ENCODE measurements around the gene CDH4. TPM values are rescaled to one million over a fixed set of nuclear protein-coding genes. Genes with fewer than 3 reads are reported as not detected.

Gene CDH4
- total RNA-seq, 6 experiments from 2014 or later, result 5.8 to 12.8 (median 10.9) TPM

DNA sequence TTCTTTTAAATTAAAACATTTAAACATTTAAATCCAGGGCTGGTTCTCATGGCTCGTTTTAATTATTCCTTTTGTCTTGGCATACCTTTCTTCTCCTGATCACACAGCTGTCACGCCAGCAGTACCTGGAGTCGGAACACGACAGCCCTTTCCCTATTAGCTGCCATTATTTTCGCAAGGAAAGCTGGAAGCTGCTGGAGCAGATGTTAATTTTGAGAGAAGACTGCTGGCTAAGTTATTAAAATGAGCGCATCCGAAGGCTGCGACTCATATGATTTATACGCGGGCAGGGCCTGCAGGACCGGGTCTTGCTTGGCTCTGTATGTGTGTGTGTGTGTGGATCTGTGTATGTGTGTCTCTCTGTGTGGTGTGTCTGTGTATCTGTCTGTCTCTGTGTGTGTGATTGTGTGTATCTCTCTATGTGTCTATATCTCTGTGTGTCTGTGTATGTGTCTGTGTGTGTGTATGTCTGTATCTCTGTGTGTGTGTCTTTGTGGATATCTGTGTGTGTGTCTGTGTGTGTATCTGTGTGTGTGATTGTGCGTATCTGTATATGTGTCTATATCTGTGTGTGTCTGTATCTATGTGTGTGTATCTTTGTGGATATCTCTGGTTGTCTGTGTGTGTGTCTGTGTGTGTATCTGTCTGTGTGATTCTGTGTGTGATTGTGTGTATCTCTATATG, 191.5 kb downstream of the CDH4 start:
- H3K27ac Mint-ChIP-seq, result no peak overlapping the region
- H3K4me3 Mint-ChIP-seq, result no peak overlapping the region
- peaks cover 5% of the 10 kb centered on the region; the same call in 1 of the 2 replicates for H3K4me1 Mint-ChIP-seq (ENCODE audit: low read depth)
- no peaks in the 10 kb centered on the region; the same call in 1 of the 2 replicates for H3K36me3 Mint-ChIP-seq (ENCODE audit: low read depth)
- TF ChIP-seq CTCF (IDR thresholded peaks at IDR 0.05), result no peak
- no peaks in the 10 kb centered on the region for H3K27me3 Mint-ChIP-seq (ENCODE audit: insufficient read depth)
- no peak for DNase-seq
- peaks cover 4% of the 10 kb centered on the region; the same call in 1 of the 2 replicates for H3K9me3 Mint-ChIP-seq

- peaks cover 5% of the 10 kb centered on the region; the same call in 1 of the 2 replicates for H3K4me1 Mint-ChIP-seq (ENCODE audit: low read depth)
- H3K9me3 Mint-ChIP-seq, result peaks cover 4% of the 10 kb centered on the region; the same call in 1 of the 2 replicates
- no peak overlapping the region for H3K4me3 Mint-ChIP-seq
- DNase-seq, result no peak
- no peaks in the 10 kb centered on the region; the same call in 1 of the 2 replicates for H3K36me3 Mint-ChIP-seq (ENCODE audit: low read depth)
- no peak for TF ChIP-seq CTCF (IDR thresholded peaks at IDR 0.05)
- no peaks in the 10 kb centered on the region for H3K27me3 Mint-ChIP-seq (ENCODE audit: insufficient read depth)
- no peak overlapping the region for H3K27ac Mint-ChIP-seq
Observed at GRCh38 chr20:61444637-61445036, 192.6 kb downstream of the CDH4 start.

- Mint-ChIP-seq H3K4me3 (no peak overlapping the region), H3K27me3 (ENCODE audit: insufficient read depth) (no peaks in the 10 kb centered on the region), H3K4me1 (ENCODE audit: low read depth) (peaks cover 5% of the 10 kb centered on the region; the same call in 1 of the 2 replicates), H3K27ac (no peak overlapping the region), H3K9me3 (peaks cover 4% of the 10 kb centered on the region; the same call in 1 of the 2 replicates), H3K36me3 (ENCODE audit: low read depth) (no peaks in the 10 kb centered on the region; the same call in 1 of the 2 replicates)
- no peak for DNase-seq
- TF ChIP-seq CTCF (IDR thresholded peaks at IDR 0.05), result no peak
Observed at GRCh38 chr20:61445138-61445537, 193.1 kb downstream of the CDH4 start.

- no peak overlapping the region for H3K27ac Mint-ChIP-seq
- no peak for TF ChIP-seq CTCF (IDR thresholded peaks at IDR 0.05)
- no peaks in the 10 kb centered on the region; the same call in 1 of the 2 replicates for H3K36me3 Mint-ChIP-seq (ENCODE audit: low read depth)
- no peaks in the 10 kb centered on the region for H3K27me3 Mint-ChIP-seq (ENCODE audit: insufficient read depth)
- peaks cover 4% of the 10 kb centered on the region; the same call in 1 of the 2 replicates for H3K9me3 Mint-ChIP-seq
- H3K4me3 Mint-ChIP-seq, result no peak overlapping the region
- no peak for DNase-seq
- H3K4me1 Mint-ChIP-seq (ENCODE audit: low read depth), result peaks cover 5% of the 10 kb centered on the region; the same call in 1 of the 2 replicates
Observed at GRCh38 chr20:61445741-61446140, 193.7 kb downstream of the CDH4 start.

GRCh38 chr20:61447952-61448351, 195.9 kb downstream of the CDH4 start:
- Mint-ChIP-seq H3K27me3 (ENCODE audit: insufficient read depth) (no peaks in the 10 kb centered on the region), H3K9me3 (peaks cover 4% of the 10 kb centered on the region; the same call in 1 of the 2 replicates), H3K4me3 (no peak overlapping the region), H3K27ac (no peak overlapping the region), H3K36me3 (ENCODE audit: low read depth) (no peaks in the 10 kb centered on the region; the same call in 1 of the 2 replicates), H3K4me1 (ENCODE audit: low read depth) (no peaks in the 10 kb centered on the region)
- no peak for DNase-seq
- no peak for TF ChIP-seq CTCF (IDR thresholded peaks at IDR 0.05)
